Measurements from ENCODE around the gene OXNAD1. TPM values are rescaled to one million over a fixed set of nuclear protein-coding genes. Genes with fewer than 3 reads are reported as not detected.

Gene OXNAD1
- total RNA-seq, 1 experiment from 2014 or later, result 27.6 TPM

GRCh38 chr3:16346413-16347081, 81.5 kb downstream of the OXNAD1 start:
- BruUV-seq (replicated peaks), result no TSS peak
- Mint-ChIP-seq H3K27me3 (ENCODE audit: insufficient read depth, unreplicated experiment) (no peaks in the 10 kb centered on the region), H3K36me3 (ENCODE audit: insufficient read depth, unreplicated experiment) (no peaks in the 10 kb centered on the region), H3K9me3 (ENCODE audit: unreplicated experiment) (no peaks in the 10 kb centered on the region), H3K4me1 (ENCODE audit: insufficient read depth, unreplicated experiment) (no peaks in the 10 kb centered on the region), H3K4me3 (ENCODE audit: unreplicated experiment) (no peak overlapping the region), H3K27ac (ENCODE audit: low read depth, unreplicated experiment) (no peak overlapping the region)
- TF ChIP-seq CTCF (IDR thresholded peaks at IDR 0.05; ENCODE audit: unreplicated experiment), result no peak
- intact Hi-C loops (cut with micrococcal nuclease), result no loop called here
- DNase-seq (ENCODE audit: unreplicated experiment), result no peak
- ChIA-PET POLR2A (interaction anchor here (0.7 kb wide), 1 partner anchor 204 kb away, joined by 3 read pairs; no protein-coding TSS in a partner anchor), CTCF (interaction anchor here (0.7 kb wide), 1 partner anchor 291 kb away, joined by 3 read pairs; no protein-coding TSS in a partner anchor)

GRCh38 chr3:16347548-16347947, 82.5 kb downstream of the OXNAD1 start:
- Mint-ChIP-seq H3K27ac (ENCODE audit: low read depth, unreplicated experiment) (no peak overlapping the region), H3K36me3 (ENCODE audit: insufficient read depth, unreplicated experiment) (no peaks in the 10 kb centered on the region), H3K9me3 (ENCODE audit: unreplicated experiment) (no peaks in the 10 kb centered on the region), H3K4me1 (ENCODE audit: insufficient read depth, unreplicated experiment) (no peaks in the 10 kb centered on the region), H3K27me3 (ENCODE audit: insufficient read depth, unreplicated experiment) (no peaks in the 10 kb centered on the region), H3K4me3 (ENCODE audit: unreplicated experiment) (no peak overlapping the region)
- ChIA-PET CTCF (interaction anchor here (1.0 to 1.3 kb wide), 2 partner anchors 14 to 19 kb away, joined by 3 read pairs; no protein-coding TSS in a partner anchor), POLR2A (interaction anchor here (0.7 kb wide), 1 partner anchor 203 kb away, joined by 3 read pairs; no protein-coding TSS in a partner anchor)
- no peak for TF ChIP-seq CTCF (IDR thresholded peaks at IDR 0.05; ENCODE audit: unreplicated experiment)
- intact Hi-C loops (cut with micrococcal nuclease), result no loop called here
- no TSS peak for BruUV-seq (replicated peaks)
- no peak for DNase-seq (ENCODE audit: unreplicated experiment)

- ChIA-PET POLR2A (interaction anchor here (0.6 kb wide), 1 partner anchor 43 kb away, joined by 3 read pairs; no protein-coding TSS in a partner anchor), CTCF (interaction anchor here (0.7 kb wide), 3 partner anchors 41 to 252 kb away, joined by 3 to 5 read pairs (median 4); no protein-coding TSS in a partner anchor)
- Mint-ChIP-seq H3K4me1 (ENCODE audit: insufficient read depth, unreplicated experiment) (no peaks in the 10 kb centered on the region), H3K27me3 (ENCODE audit: insufficient read depth, unreplicated experiment) (no peaks in the 10 kb centered on the region), H3K9me3 (ENCODE audit: unreplicated experiment) (no peaks in the 10 kb centered on the region), H3K36me3 (ENCODE audit: insufficient read depth, unreplicated experiment) (no peaks in the 10 kb centered on the region), H3K4me3 (ENCODE audit: unreplicated experiment) (no peak overlapping the region), H3K27ac (ENCODE audit: low read depth, unreplicated experiment) (no peak overlapping the region)
- BruUV-seq (replicated peaks), result no TSS peak
- TF ChIP-seq CTCF (IDR thresholded peaks at IDR 0.05; ENCODE audit: unreplicated experiment), result no peak
- no peak for DNase-seq (ENCODE audit: unreplicated experiment)
- intact Hi-C loops (cut with micrococcal nuclease), result no loop called here
Measured at GRCh38 chr3:16349986-16350596, 85.1 kb downstream of the OXNAD1 start.

- BruUV-seq (replicated peaks), result no TSS peak
- intact Hi-C loops (cut with micrococcal nuclease), result no loop called here
- ChIA-PET POLR2A (interaction anchor here (0.6 kb wide), 1 partner anchor 44 kb away, joined by 3 read pairs; no protein-coding TSS in a partner anchor), CTCF (interaction anchor here (0.7 kb wide), 3 partner anchors 41 to 251 kb away, joined by 3 to 5 read pairs (median 4); no protein-coding TSS in a partner anchor)
- no peak for DNase-seq (ENCODE audit: unreplicated experiment)
- H3K36me3 Mint-ChIP-seq (ENCODE audit: insufficient read depth, unreplicated experiment), result no peaks in the 10 kb centered on the region
- H3K4me1 Mint-ChIP-seq (ENCODE audit: insufficient read depth, unreplicated experiment), result no peaks in the 10 kb centered on the region
- no peak overlapping the region for H3K27ac Mint-ChIP-seq (ENCODE audit: low read depth, unreplicated experiment)
- H3K9me3 Mint-ChIP-seq (ENCODE audit: unreplicated experiment), result no peaks in the 10 kb centered on the region
- no peak for TF ChIP-seq CTCF (IDR thresholded peaks at IDR 0.05; ENCODE audit: unreplicated experiment)
- H3K27me3 Mint-ChIP-seq (ENCODE audit: insufficient read depth, unreplicated experiment), result no peaks in the 10 kb centered on the region
- H3K4me3 Mint-ChIP-seq (ENCODE audit: unreplicated experiment), result no peak overlapping the region
Measured at GRCh38 chr3:16350597-16351318, 85.7 kb downstream of the OXNAD1 start.

Data from MCF 10A (cell line).